ENCODE data around the gene STX8.

STX8 gene

GRCh38 chr17:9211133-9211765 lies 364.4 kb downstream of the STX8 start:
- TF ChIP-seq CTCF (IDR thresholded peaks at IDR 0.05; ENCODE audit: borderline replicate concordance, extremely low read depth, low read length, poor library complexity, severe bottlenecking) (no peak), EZH2 (IDR thresholded peaks at IDR 0.05; ENCODE audit: borderline replicate concordance, low read depth, low read length, severe bottlenecking) (no peak)
- no peaks in the 10 kb centered on the region for H3K27me3 ChIP-seq (ENCODE audit: insufficient read depth, low read length, poor library complexity)
- H3K36me3 ChIP-seq (ENCODE audit: insufficient read depth, low read length) = no peaks in the 10 kb centered on the region
- H4K20me1 ChIP-seq (ENCODE audit: insufficient read depth, low read length) = no peaks in the 10 kb centered on the region
- H3K4me1 ChIP-seq (ENCODE audit: insufficient read depth, low read length) = no peaks in the 10 kb centered on the region
- peaks cover 8% of the 10 kb centered on the region for H3K9me3 ChIP-seq (ENCODE audit: insufficient read depth, low read length, severe bottlenecking)
- H3K9ac ChIP-seq (ENCODE audit: low read depth, low read length) = no peak overlapping the region
- no peak overlapping the region for H3K27ac ChIP-seq (ENCODE audit: low read length)
- no peaks in the 10 kb centered on the region for H3K79me2 ChIP-seq (ENCODE audit: insufficient read depth, low read length)
- no peak overlapping the region for H3K4me3 ChIP-seq (ENCODE audit: low read depth in 1 of 2, low read length in 2 of 2)
- DNase-seq = no peak
- no peak overlapping the region for H3K4me2 ChIP-seq (ENCODE audit: insufficient read depth, low read length)
- no peak overlapping the region for H2AFZ ChIP-seq (ENCODE audit: low read depth, low read length)
- no peak for ATAC-seq (ENCODE audit: insufficient read depth, low read depth)

GRCh38 chr17:9209781-9210370 lies 365.7 kb downstream of the STX8 start:
- Histone ChIP-seq H3K4me1 (ENCODE audit: insufficient read depth, low read length) (no peaks in the 10 kb centered on the region), H3K9me3 (ENCODE audit: insufficient read depth, low read length, severe bottlenecking) (no peaks in the 10 kb centered on the region)
- no peak for DNase-seq

GRCh38 chr17:9209347-9209746 lies 366.3 kb downstream of the STX8 start:
- Histone ChIP-seq H3K4me2 (ENCODE audit: insufficient read depth, low read length) (no peak overlapping the region), H3K9ac (ENCODE audit: low read depth, low read length) (no peak overlapping the region), H3K79me2 (ENCODE audit: insufficient read depth, low read length) (no peaks in the 10 kb centered on the region), H3K27me3 (ENCODE audit: insufficient read depth, low read length, poor library complexity) (no peaks in the 10 kb centered on the region), H3K4me3 (ENCODE audit: low read depth in 1 of 2, low read length in 2 of 2) (no peak overlapping the region), H2AFZ (ENCODE audit: low read depth, low read length) (no peak overlapping the region), H3K4me1 (ENCODE audit: insufficient read depth, low read length) (no peaks in the 10 kb centered on the region), H3K27ac (ENCODE audit: low read length) (no peak overlapping the region), H3K36me3 (ENCODE audit: insufficient read depth, low read length) (no peaks in the 10 kb centered on the region), H3K9me3 (ENCODE audit: insufficient read depth, low read length, severe bottlenecking) (no peaks in the 10 kb centered on the region), H4K20me1 (ENCODE audit: insufficient read depth, low read length) (no peaks in the 10 kb centered on the region)
- DNase-seq (no peak), ATAC-seq (ENCODE audit: insufficient read depth, low read depth) (no peak)
- no peak for TF ChIP-seq EZH2 (IDR thresholded peaks at IDR 0.05; ENCODE audit: borderline replicate concordance, low read depth, low read length, severe bottlenecking)
- TF ChIP-seq CTCF (IDR thresholded peaks at IDR 0.05; ENCODE audit: borderline replicate concordance, extremely low read depth, low read length, poor library complexity, severe bottlenecking) = no peak

More at GRCh38 chr17:9209781-9210370, 365.7 kb downstream of the STX8 start:
- no peaks in the 10 kb centered on the region for H3K79me2 ChIP-seq (ENCODE audit: insufficient read depth, low read length)
- H3K27me3 ChIP-seq (ENCODE audit: insufficient read depth, low read length, poor library complexity) = no peaks in the 10 kb centered on the region
- TF ChIP-seq CTCF (IDR thresholded peaks at IDR 0.05; ENCODE audit: borderline replicate concordance, extremely low read depth, low read length, poor library complexity, severe bottlenecking) (no peak), EZH2 (IDR thresholded peaks at IDR 0.05; ENCODE audit: borderline replicate concordance, low read depth, low read length, severe bottlenecking) (no peak)
- H3K9ac ChIP-seq (ENCODE audit: low read depth, low read length) = no peak overlapping the region
- no peak overlapping the region for H3K4me3 ChIP-seq (ENCODE audit: low read depth in 1 of 2, low read length in 2 of 2)
- no peak overlapping the region for H2AFZ ChIP-seq (ENCODE audit: low read depth, low read length)
- H4K20me1 ChIP-seq (ENCODE audit: insufficient read depth, low read length) = no peaks in the 10 kb centered on the region
- no peak overlapping the region for H3K27ac ChIP-seq (ENCODE audit: low read length)
- ATAC-seq (ENCODE audit: insufficient read depth, low read depth) = no peak
- no peak overlapping the region for H3K4me2 ChIP-seq (ENCODE audit: insufficient read depth, low read length)
- no peaks in the 10 kb centered on the region for H3K36me3 ChIP-seq (ENCODE audit: insufficient read depth, low read length)

Measured in DND-41 (cell line).